ENCODE data around the gene CADM3.
A peak's percentile ranks its signal among the peaks of the same experiment; 100 is the strongest.

CADM3 gene

GRCh38 chr1:159171254-159171687 is at the start of gene CADM3:
TSS of gene CADM3 (plus strand) at chr1:159171615. CDS start at chr1:159171766, 151 bp downstream.
- Histone ChIP-seq H3K4me1 (ENCODE audit: insufficient read depth, insufficient read length) (peaks cover 4% of the 10 kb centered on the region), H3K9ac (ENCODE audit: insufficient read length, low read depth) (peak within 1 kb of the TSS; percentile 81), H3K9me3 (ENCODE audit: insufficient read depth, low read length) (no peaks in the 10 kb centered on the region), H3K36me3 (ENCODE audit: insufficient read depth, insufficient read length, low read length) (no peaks in the 10 kb centered on the region), H3K27me3 (ENCODE audit: insufficient read depth, insufficient read length) (peaks cover 16% of the 10 kb centered on the region), H3K4me3 (ENCODE audit: insufficient read length, low read depth) (peak within 1 kb of the TSS; percentile 81)
- no peak for DNase-seq (ENCODE audit: low read depth, low spot score)
- TF ChIP-seq SUZ12 (IDR thresholded peaks at IDR 0.05; ENCODE audit: extremely low read depth, insufficient read depth, insufficient read length): no peak
- TF ChIP-seq YY1 (IDR thresholded peaks at IDR 0.05; ENCODE audit: insufficient read depth, insufficient read length): no peak
- TF ChIP-seq ZNF274 (IDR thresholded peaks at IDR 0.05; ENCODE audit: low read depth, low read length): no peak

GRCh38 chr1:159122005-159122621 is 49.3 kb upstream of the CADM3 start:
- DNase-seq (ENCODE audit: low read depth, low spot score): no peak
- Histone ChIP-seq H3K9me3 (ENCODE audit: insufficient read depth, low read length) (no peaks in the 10 kb centered on the region), H3K27me3 (ENCODE audit: insufficient read depth, insufficient read length) (no peaks in the 10 kb centered on the region), H3K4me3 (ENCODE audit: insufficient read length, low read depth) (no peak overlapping the region), H3K9ac (ENCODE audit: insufficient read length, low read depth) (no peak overlapping the region), H3K36me3 (ENCODE audit: insufficient read depth, insufficient read length, low read length) (no peaks in the 10 kb centered on the region), H3K4me1 (ENCODE audit: insufficient read depth, insufficient read length) (no peaks in the 10 kb centered on the region)
- TF ChIP-seq YY1 (IDR thresholded peaks at IDR 0.05; ENCODE audit: insufficient read depth, insufficient read length) (no peak), ZNF274 (IDR thresholded peaks at IDR 0.05; ENCODE audit: low read depth, low read length) (no peak), SUZ12 (IDR thresholded peaks at IDR 0.05; ENCODE audit: extremely low read depth, insufficient read depth, insufficient read length) (no peak)

GRCh38 chr1:159123587-159123986 is 47.8 kb upstream of the CADM3 start:
- H3K27me3 ChIP-seq (ENCODE audit: insufficient read depth, insufficient read length): no peaks in the 10 kb centered on the region
- H3K9ac ChIP-seq (ENCODE audit: insufficient read length, low read depth): no peak overlapping the region
- no peaks in the 10 kb centered on the region for H3K4me1 ChIP-seq (ENCODE audit: insufficient read depth, insufficient read length)
- DNase-seq (ENCODE audit: low read depth, low spot score): no peak
- H3K9me3 ChIP-seq (ENCODE audit: insufficient read depth, low read length): no peaks in the 10 kb centered on the region
- H3K4me3 ChIP-seq (ENCODE audit: insufficient read length, low read depth): no peak overlapping the region
- H3K36me3 ChIP-seq (ENCODE audit: insufficient read depth, insufficient read length, low read length): no peaks in the 10 kb centered on the region
- TF ChIP-seq YY1 (IDR thresholded peaks at IDR 0.05; ENCODE audit: insufficient read depth, insufficient read length): no peak
- no peak for TF ChIP-seq ZNF274 (IDR thresholded peaks at IDR 0.05; ENCODE audit: low read depth, low read length)
- no peak for TF ChIP-seq SUZ12 (IDR thresholded peaks at IDR 0.05; ENCODE audit: extremely low read depth, insufficient read depth, insufficient read length)

- H3K36me3 ChIP-seq (ENCODE audit: insufficient read depth, insufficient read length, low read length): no peaks in the 10 kb centered on the region
- no peaks in the 10 kb centered on the region for H3K4me1 ChIP-seq (ENCODE audit: insufficient read depth, insufficient read length)
- H3K9me3 ChIP-seq (ENCODE audit: insufficient read depth, low read length): no peaks in the 10 kb centered on the region
- H3K4me3 ChIP-seq (ENCODE audit: insufficient read length, low read depth): no peak overlapping the region
- no peak overlapping the region for H3K9ac ChIP-seq (ENCODE audit: insufficient read length, low read depth)
- H3K27me3 ChIP-seq (ENCODE audit: insufficient read depth, insufficient read length): no peaks in the 10 kb centered on the region
- peak; percentile 44 for DNase-seq (ENCODE audit: low read depth, low spot score)
- TF ChIP-seq YY1 (IDR thresholded peaks at IDR 0.05; ENCODE audit: insufficient read depth, insufficient read length): no peak
- TF ChIP-seq ZNF274 (IDR thresholded peaks at IDR 0.05; ENCODE audit: low read depth, low read length): no peak
- no peak for TF ChIP-seq SUZ12 (IDR thresholded peaks at IDR 0.05; ENCODE audit: extremely low read depth, insufficient read depth, insufficient read length)
These were observed 39.0 kb upstream of the CADM3 start for GRCh38 chr1:159132271-159132881.

GRCh38 chr1:159140474-159140873 is 30.9 kb upstream of the CADM3 start:
- Histone ChIP-seq H3K36me3 (ENCODE audit: insufficient read depth, insufficient read length, low read length) (no peaks in the 10 kb centered on the region), H3K27me3 (ENCODE audit: insufficient read depth, insufficient read length) (no peaks in the 10 kb centered on the region), H3K9me3 (ENCODE audit: insufficient read depth, low read length) (no peaks in the 10 kb centered on the region), H3K4me1 (ENCODE audit: insufficient read depth, insufficient read length) (peaks cover 5% of the 10 kb centered on the region), H3K9ac (ENCODE audit: insufficient read length, low read depth) (no peak overlapping the region), H3K4me3 (ENCODE audit: insufficient read length, low read depth) (no peak overlapping the region)
- DNase-seq (ENCODE audit: low read depth, low spot score): no peak
- TF ChIP-seq SUZ12 (IDR thresholded peaks at IDR 0.05; ENCODE audit: extremely low read depth, insufficient read depth, insufficient read length) (no peak), ZNF274 (IDR thresholded peaks at IDR 0.05; ENCODE audit: low read depth, low read length) (no peak), YY1 (IDR thresholded peaks at IDR 0.05; ENCODE audit: insufficient read depth, insufficient read length) (no peak)

GRCh38 chr1:159141584-159142390 is 29.6 kb upstream of the CADM3 start:
- peak; percentile 62 for DNase-seq (ENCODE audit: low read depth, low spot score)
- TF ChIP-seq SUZ12 (IDR thresholded peaks at IDR 0.05; ENCODE audit: extremely low read depth, insufficient read depth, insufficient read length) (no peak), YY1 (IDR thresholded peaks at IDR 0.05; ENCODE audit: insufficient read depth, insufficient read length) (no peak), ZNF274 (IDR thresholded peaks at IDR 0.05; ENCODE audit: low read depth, low read length) (no peak)
- Histone ChIP-seq H3K27me3 (ENCODE audit: insufficient read depth, insufficient read length) (no peaks in the 10 kb centered on the region), H3K9me3 (ENCODE audit: insufficient read depth, low read length) (no peaks in the 10 kb centered on the region), H3K36me3 (ENCODE audit: insufficient read depth, insufficient read length, low read length) (no peaks in the 10 kb centered on the region), H3K4me3 (ENCODE audit: insufficient read length, low read depth) (no peak overlapping the region), H3K4me1 (ENCODE audit: insufficient read depth, insufficient read length) (peaks cover 5% of the 10 kb centered on the region), H3K9ac (ENCODE audit: insufficient read length, low read depth) (peak overlapping the region; percentile 22)

- peak overlapping the region; percentile 22 for H3K9ac ChIP-seq (ENCODE audit: insufficient read length, low read depth)
- H3K4me3 ChIP-seq (ENCODE audit: insufficient read length, low read depth): no peak overlapping the region
- no peak for DNase-seq (ENCODE audit: low read depth, low spot score)
- H3K4me1 ChIP-seq (ENCODE audit: insufficient read depth, insufficient read length): peaks cover 5% of the 10 kb centered on the region
- H3K27me3 ChIP-seq (ENCODE audit: insufficient read depth, insufficient read length): no peaks in the 10 kb centered on the region
- no peaks in the 10 kb centered on the region for H3K36me3 ChIP-seq (ENCODE audit: insufficient read depth, insufficient read length, low read length)
- TF ChIP-seq YY1 (IDR thresholded peaks at IDR 0.05; ENCODE audit: insufficient read depth, insufficient read length) (no peak), SUZ12 (IDR thresholded peaks at IDR 0.05; ENCODE audit: extremely low read depth, insufficient read depth, insufficient read length) (no peak), ZNF274 (IDR thresholded peaks at IDR 0.05; ENCODE audit: low read depth, low read length) (no peak)
- no peaks in the 10 kb centered on the region for H3K9me3 ChIP-seq (ENCODE audit: insufficient read depth, low read length)
These were observed 29.1 kb upstream of the CADM3 start for GRCh38 chr1:159142391-159142663.

Data from NT2/D1 (cell line).